Frontal cortex (tissue), 4 donors: ENCODE results near the gene RWDD1. TPM values are rescaled to one million over a fixed set of nuclear protein-coding genes. Genes with fewer than 3 reads are reported as not detected.

Experiments used
- DNase-seq, 2 donors: peaks; one replicate each; pipeline ENCODE4 v3.0.0; 2012; ENCODE audit warnings: low spot score in 2 of 2
- FAIRE-seq: peaks from 2 replicates; lab custom pipeline; 2012; peaks lifted over from hg19 to GRCh38; lab: Jason Lieb, UNC
- total RNA-seq: library from RNA; depleted of rRNA; stranded (reverse); fragments of >200 nt; gene quantifications from one replicate; pipeline ENCODE4 v1.2.3, GENCODE V29; 2014
- donor health status: control.
- donor health status: control.
- donor health status: control.

The RWDD1 gene, protein sequence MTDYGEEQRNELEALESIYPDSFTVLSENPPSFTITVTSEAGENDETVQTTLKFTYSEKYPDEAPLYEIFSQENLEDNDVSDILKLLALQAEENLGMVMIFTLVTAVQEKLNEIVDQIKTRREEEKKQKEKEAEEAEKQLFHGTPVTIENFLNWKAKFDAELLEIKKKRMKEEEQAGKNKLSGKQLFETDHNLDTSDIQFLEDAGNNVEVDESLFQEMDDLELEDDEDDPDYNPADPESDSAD
- 26.5 TPM for total RNA-seq

DNA sequence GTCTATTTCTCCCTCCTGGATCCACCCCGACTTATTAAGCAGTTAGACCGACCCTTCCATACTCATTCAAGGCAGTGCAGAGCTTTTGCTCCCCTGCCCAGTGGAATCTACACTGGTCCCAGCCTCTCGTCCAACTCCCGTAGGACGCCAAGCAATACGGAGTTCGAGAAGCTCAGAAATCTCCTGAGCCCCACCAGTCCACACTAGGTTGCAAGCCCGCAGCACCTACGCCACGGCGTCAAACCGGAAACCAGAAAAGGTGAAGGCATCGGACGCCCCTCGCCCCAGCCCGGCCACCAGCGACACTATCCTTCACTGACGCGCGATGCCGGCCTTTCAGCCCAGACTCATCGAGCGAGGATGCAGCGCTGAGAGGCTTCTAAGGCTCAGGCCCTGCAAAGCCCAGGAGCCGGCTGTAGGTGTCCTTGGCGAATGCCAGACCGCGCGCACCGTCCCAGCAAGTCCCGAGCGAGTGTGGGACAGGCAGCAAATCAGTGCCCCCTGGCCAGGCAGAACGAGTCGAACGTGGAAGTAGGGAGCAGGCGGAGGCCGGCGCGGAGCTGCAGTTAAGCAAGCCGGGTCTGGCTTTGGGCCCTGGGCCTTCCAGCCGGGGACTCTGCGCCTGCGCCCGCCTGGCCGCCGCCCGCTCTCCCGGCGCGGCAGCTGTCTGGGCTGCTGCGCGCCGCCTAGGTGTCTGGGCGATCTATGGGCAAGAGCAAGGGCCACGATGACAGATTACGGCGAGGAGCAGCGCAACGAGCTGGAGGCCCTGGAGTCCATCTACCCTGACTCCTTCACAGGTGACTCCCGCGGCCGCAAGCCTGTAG lies at the start of gene RWDD1:
Gene RWDD1, plus strand, starts transcription at position 649 of the 827 bp plus-strand sequence. Its CDS starts 79 bp downstream, at position 728.
- DNase-seq, result peak; percentile 93
- FAIRE-seq, result no peak

DNA sequence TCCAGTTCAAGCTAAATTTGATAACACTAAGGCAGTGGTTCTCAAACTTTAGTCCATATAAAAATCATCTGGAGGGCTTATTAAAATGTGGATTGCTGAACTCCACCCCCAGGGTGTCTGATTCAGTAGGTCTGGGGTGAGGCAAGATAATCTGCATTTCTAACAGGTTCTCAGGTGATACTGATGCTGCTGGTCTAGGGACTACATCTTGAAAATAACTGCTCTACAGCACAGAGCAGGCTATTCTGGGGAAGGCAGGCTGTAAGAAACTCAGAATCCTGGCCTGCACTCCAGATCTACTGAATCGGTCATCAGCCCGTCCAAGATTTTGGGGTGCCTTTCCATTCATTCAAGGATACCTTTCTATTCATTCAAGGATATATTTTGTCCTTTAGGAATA lies 48.4 kb upstream of the RWDD1 start:
- no peak for FAIRE-seq
- no peak for DNase-seq

DNA sequence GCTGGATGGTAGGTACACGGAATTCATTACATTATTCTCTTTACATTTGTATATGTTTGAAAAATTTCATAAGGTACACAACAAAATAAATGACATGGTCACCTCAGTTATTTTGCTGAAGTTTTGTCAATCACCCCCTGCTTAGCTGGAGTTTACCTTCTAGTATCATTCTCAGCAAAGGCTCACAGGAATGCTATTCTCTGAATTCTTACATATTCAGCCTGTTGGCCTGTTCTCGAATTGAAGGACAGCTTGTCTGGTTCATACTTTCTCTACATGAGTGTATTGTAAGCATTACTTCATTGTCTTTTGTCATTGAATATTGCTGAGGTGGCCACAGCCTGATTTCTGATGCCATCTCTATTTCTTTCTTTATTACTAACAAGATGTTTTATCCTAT lies 47.1 kb upstream of the RWDD1 start:
- no peak for FAIRE-seq
- no peak for DNase-seq

DNA sequence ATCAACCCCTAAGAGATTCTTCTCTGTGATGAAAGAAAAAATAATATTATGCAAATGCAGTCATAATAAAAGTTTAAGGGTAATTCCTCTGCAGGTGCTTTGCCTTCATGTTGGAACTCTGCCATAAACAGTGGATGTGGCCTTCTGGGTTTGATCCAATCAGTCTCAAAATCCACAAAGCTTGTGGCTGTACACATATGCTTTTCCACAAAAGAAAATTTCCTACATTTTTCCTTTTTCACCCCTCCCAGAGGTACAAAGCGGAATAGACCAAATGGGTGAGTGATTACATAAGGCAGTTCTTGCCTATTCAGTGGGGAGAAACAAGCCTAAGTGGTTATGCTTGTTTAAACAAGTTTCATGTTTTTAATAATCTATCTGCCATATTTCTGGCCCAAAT lies 43.2 kb upstream of the RWDD1 start:
- DNase-seq, result no peak
- FAIRE-seq, result no peak

DNA sequence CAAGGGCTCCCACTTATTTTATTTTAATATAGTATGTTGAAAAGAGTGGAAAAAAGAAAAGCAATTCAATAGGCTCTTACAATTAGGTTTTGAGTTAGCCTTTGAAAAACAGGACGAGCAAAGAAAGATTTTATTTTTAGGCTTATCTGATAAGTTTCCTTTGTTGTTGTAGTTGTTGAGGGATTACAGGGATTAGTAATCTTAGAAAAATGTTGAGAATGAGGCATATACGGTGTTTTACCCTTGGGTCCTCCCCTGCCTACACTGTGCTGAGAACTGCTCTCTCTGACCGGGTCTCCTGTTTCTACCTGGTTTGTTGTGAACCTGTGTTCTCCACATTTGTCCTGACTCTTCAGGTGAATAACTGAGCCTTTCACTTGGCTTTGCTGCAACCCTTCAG lies 42.5 kb upstream of the RWDD1 start:
- DNase-seq, result no peak
- FAIRE-seq, result no peak

DNA sequence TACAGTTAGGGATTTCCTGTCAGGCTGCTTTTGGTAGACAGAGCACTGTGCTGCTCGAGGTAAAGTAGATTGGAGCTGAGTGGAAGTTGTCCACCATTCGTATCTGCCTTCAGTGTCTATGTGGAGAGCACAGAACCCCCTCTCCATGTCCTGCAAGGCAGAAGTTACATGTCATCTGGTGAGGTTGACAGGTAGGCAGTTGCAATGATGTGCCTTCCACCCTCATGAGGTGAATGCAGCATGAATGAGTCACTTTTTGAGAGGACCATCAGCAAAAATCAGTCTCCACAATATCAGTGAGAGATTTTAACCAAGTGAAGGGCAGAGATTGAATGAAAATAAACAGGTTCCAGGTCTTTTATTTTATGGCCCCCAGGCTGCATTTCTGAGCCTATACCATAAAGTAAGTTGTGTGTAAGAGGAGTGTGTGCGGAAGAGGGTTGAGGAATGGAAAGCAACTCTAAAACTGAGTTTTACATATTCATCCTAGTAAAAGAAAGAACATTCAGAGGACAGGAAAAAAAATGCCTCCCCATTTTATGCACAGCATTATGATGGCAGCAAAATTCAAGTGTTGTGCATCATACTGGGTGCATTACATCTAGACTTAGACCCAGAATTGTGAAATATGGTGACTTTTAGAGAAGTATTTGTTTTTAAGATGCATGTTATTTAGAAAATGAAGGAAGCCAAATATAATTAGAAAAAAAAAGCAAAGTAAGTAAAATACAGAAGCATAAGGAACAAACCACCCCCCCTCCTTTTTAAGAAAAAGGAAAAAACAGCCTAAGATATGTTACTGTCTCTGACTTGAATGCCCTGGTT lies 41.6 kb upstream of the RWDD1 start:
- no peak for FAIRE-seq
- DNase-seq, result no peak

DNA sequence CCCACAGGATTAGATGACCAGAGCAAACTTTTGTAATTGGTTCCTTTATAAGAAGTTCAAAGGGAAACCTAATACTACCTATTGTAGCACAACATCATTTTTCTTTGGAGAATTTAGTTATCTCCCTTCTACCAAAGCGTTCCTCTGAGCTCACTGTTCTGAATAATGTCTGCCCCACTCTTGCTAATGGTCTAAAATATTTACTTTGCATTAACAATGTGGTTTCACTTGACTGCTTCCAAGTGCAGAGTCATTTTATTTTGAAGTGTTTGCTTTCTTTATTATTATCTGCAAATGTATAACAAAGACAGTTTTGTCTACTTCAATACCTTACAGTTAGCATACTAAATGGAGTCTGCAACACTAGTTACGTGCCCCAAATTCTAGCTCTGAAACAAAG lies 40.9 kb upstream of the RWDD1 start:
- DNase-seq (no peak), FAIRE-seq (no peak)

DNA sequence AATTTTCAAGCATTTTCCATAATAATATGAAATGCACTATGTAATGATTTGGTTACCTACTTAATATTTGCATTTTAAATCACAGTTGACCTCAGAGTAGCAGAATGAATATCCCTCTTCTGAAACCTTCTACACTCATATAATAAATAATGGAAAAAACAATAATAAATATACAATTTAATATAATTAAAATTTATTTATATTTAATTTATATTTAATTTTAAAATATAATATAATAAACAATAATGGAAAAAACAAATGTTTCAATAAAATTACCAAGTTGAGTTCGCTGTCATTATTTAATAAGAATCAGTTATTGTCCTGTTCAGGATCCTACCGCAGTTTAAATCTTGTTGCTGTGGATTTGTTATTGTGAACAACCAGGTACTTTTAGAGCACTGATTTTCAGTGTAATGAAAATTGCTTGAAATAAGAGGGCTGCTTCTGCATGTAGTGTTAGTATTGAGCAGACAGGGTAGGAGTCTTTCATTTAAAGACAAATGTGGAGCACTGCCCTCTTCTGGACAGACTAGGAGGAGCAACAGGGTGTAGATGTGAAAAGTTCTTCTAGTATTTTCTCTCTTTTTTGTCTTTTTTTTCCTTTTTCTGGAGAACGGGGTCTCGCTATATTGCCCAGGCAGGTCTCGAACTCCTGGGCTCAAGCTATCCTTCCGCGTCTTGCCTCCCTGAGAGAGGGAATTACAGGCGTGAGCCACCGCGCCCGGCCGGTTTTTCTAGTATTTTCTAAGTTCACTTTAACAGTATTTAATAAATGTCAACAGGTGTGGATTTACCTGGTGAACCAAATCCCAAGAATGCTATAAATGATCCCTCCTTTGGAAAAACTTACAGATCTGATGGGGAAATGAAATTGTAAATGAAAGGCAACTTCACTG lies 39.4 kb upstream of the RWDD1 start:
- DNase-seq, result peak; percentile 22 to 32
- FAIRE-seq, result peak; percentile 94

DNA sequence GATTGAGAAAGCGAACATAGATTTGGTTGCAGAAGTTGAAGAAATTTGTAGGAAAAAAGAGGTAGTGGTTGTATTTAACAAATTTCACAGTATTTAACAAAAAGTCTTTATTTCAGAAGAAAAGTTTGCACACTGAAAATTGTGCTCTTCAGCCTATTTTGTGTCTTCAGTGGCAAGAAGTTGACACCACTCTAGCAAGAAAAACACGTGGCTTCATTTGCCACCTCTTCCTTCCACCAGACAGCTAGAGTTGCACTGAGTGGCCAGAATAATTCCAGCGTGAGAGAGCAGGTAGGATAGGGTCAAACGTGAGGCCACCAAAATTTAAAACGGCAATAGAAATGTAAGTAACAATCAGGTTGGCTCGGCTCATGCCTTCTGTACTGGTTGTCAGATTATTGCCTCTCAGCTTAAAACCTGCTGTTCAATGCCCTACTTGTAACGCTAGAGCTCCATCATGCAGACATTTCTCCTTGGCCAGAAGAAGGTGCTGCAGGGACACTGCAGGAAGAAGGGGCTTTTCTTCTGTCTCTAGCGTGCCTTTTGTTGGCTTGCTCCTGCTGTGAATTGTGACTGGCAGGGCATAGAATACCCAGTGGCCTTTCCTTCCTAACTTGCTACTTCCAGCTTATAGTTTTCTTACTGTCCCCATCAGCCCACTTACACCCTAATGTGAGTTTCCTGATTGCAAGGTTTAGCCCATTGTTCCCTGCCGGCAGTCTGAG lies 37.9 kb upstream of the RWDD1 start:
- DNase-seq (no peak), FAIRE-seq (no peak)

DNA sequence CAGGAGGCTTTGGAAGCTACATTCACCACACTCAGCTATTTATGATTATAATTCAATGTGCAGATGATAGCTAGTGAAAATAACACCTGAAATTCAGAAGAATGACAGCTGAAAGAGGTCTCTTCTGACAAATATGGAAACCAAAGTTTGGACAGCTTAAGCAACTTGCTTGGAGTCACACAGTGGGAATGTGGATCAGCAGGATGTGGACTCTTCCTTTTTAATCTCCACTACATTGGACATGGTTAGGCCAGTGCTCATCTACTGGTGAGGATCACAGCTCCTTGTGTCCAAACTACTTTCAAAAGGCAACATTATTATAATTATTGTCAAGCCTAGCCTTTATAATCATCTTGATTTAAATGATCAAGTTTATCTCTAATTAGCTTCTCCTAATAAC lies 36.2 kb upstream of the RWDD1 start:
- FAIRE-seq, result no peak
- no peak for DNase-seq

DNA sequence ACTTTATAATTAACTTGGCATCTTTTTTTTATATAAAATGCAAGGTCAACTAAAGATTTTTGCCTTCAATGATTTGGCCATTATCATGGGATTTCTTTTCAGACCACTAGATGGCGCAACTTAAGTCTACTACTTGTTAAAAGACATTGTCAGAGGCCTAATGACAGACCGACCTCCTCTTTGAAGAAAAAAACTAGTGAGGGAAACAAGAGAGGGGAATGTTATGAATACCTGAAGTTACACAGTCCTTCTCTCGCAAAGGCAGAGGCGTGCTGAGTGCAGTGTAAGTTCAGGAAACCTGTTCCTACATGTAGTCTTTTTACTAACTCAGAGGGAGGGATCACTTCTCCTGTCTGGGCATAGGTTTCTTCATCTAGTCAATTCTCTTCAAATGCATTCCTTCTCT lies 35.1 kb upstream of the RWDD1 start:
- no peak for FAIRE-seq
- peak in 1 of 2 donors; percentile 12 for DNase-seq

DNA sequence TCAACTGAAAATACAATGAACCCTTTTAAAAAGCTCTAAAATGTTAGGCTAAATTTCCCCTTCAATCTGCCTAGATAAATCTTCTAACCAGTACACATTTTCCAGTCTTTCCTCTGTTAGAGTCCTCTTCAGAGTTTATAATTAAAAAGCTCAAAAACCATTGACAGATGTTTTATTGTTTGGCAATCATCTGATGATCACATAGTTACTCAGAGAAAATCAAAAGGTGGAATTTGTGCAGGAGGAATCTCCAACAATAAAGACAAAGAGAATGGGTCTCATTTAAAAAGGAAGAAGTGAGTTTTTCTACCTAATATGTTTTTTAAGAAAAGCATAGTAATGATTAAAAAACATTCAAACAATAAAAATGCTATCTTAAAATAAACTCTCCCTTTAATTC lies 28.9 kb upstream of the RWDD1 start:
- FAIRE-seq, result no peak
- DNase-seq, result no peak

DNA sequence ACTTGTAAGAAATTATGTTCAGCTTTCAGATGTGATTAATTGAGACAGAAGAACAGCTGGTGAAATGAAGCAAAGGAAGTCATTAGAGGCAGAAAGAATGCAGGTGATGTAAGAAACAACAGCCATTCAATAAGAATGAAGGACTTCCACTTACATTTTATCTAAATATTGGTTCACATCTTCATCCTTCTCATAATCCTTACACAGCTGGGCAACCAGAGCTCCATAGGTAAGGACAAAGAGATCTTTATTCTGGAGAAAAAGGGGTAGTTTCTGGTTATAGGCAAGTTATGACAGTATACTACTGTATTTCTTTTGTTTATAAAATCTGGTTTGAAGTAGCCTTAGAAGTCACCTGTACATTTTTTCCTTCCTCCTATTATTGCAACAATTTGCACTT lies 28.2 kb upstream of the RWDD1 start:
- DNase-seq (no peak), FAIRE-seq (no peak)

DNA sequence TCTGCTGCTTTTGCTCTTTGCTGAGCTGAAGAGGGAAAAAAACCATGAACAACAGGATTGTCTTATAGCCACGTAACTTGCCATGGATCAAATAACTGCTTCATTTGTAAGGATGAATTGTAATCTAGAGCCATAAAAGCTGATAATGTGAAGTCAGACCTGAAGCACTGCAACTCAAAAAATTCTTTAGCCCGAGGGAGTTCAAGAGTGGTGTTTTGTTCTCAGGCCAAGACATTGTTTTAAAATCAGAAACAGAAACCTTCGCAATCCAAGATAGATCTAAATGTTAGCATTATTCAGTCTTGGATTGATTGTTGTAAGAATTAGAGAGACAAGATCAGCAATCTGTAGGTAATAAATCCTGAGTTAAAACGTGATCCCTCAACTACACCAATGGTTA lies 25.7 kb upstream of the RWDD1 start, which contains the start of gene TRAPPC3L:
Gene TRAPPC3L, minus strand, starts transcription at position 34 of the 400 bp plus-strand sequence. CDS start 170 bp downstream, outside the sequence.
- no peak for DNase-seq
- FAIRE-seq, result no peak

DNA sequence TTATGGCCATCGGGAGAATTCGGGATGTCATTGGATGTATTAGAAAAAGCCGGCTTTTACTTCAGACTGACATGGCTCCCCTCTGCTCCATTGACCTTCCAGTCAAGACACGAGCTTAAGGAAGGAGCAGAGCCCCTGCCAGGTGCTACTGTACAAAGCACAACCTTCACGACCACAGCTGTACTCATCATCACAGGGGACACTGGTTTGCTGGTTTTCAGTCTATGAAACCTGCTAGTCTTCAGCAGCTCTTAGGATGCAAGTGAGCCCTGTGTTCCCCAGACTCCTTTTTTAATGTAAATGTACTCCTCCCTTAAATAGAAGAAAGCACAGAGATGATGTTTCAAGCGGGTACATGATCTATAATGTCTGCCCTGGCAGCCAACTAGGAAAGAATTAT lies 23.9 kb upstream of the RWDD1 start:
- DNase-seq, result no peak
- no peak for FAIRE-seq

DNA sequence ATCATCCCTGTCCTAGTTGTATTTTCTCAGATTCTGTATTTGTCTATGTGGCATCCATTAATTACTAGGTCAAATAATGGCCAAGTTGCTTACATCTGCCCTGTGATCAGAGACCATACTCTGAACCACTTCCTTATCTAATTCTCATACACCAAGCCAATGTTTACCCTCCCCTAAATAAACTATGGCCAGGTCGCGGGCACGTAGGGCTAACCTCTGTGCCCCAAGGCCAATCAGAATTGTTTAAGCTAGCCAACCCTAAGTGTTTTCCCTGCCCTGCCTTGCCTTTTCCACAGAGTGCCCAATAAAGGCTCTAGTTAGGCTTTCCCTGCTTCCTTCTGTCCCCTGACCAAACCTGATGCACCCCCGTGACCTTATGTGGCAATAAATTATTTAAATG lies 20.5 kb upstream of the RWDD1 start:
- DNase-seq (no peak), FAIRE-seq (no peak)

DNA sequence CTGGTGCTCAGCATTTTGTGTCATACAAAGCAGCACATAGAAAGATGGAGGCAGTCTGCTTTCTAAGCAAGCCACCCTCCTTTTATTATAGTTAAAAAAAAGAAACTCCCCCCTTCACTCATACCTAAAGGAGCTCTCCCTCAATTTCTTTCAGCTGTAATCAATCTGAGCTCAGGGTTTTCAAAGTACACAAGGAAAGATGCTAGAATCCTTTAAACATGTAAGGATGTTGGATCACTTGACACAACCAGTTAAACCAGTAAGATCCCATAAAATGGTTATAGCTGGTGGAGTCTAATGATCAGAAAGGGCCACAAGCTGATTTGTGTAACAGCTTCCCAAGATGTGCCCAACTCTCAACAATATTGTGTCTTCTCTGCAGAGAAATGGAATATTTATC lies 17.9 kb upstream of the RWDD1 start, which contains the start of gene CALHM4:
Gene CALHM4, plus strand, starts transcription at position 301 of the 400 bp plus-strand sequence. Its CDS starts 43 bp downstream, at position 344.
- FAIRE-seq, result no peak
- DNase-seq, result no peak

DNA sequence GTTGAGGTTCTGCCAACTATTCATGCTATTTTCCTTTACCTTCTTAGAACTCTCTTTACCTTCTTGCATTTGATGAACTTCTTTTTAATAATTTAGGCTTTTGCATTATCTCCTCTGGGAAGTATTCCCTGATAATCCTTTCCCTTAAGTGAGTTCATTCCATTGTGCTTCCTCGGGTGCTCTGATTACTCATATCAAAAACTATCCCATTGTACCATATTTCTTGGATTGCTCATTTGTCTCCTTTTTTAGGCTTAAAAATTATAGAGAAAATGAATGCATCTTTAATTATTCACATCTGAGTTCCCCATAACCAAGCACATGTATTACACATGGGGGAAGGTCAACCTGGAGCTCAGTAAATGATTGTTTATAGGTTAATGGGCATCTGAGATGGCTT lies 15.2 kb upstream of the RWDD1 start:
- FAIRE-seq (no peak), DNase-seq (no peak)
